ENCODE measurements around the gene PPP1R12C. TPM values are rescaled to one million over a fixed set of nuclear protein-coding genes. Genes with fewer than 3 reads are reported as not detected.
"Not testable (repeated sequence)": the region's sequence is repeated elsewhere in the genome, so short reads cannot be mapped to it uniquely, and the experiment has no call there.

Gene PPP1R12C
- total RNA-seq, 1 experiment from 2014 or later, result 77.4 TPM

DNA sequence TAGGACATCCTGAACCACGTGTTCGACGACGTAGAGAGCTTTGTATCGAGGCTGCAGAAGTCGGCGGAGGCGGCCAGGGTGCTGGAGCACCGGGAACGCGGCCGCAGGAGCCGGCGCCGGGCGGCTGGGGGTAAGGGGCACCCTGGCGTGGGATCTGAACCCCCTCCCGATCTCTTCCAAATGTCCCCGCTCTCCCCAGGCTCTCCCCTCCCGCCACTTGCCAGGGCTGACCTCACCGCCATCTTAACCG is 35.7 kb downstream of the PPP1R12C start:
- in situ Hi-C loops (cut with HindIII; ENCODE audit: low sequenced_read_pairs), result no loop called here

DNA sequence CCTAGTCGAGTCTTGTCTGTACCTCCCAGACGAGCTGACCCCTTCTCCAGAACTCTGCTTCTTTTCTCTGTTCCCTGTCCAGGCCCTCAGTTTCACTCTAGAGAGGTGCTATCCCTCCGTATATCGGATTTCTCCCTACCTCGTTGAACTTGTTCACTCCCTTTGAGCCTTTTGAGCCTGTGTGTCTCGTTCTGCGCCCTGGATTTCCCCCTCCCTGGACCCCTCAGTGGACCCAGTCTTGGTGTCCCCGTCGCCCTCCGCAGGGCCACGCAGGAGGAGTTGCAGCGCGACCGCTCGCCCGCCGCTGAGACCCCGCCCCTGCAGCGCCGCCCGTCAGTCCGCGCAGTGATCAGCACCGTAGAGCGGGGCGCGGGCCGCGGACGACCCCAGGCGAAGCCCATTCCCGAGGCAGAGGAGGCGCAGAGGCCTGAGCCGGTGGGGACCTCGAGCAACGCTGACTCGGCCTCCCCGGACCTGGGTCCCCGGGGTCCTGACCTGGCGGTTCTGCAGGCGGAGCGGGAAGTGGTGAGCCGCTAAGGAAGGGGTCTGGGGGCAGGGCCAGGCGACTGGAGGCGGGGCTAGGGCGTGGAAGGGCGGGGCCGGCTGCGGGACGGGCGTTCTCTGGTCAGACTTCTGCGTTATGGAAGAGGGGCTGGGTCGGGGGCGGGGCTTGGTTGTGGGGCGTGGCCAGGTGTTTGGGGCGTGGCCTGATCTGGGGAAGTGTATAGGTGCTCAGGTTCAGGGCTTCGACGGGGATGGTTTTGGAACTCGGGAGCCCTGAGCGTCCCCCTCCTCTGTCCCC is 36.3 kb downstream of the PPP1R12C start:
- DNase-seq (ENCODE audit: low spot score), result peak; percentile 24
- in situ Hi-C loops (cut with HindIII; ENCODE audit: low sequenced_read_pairs), result no loop called here

More for the DNA sequence above, 35.7 kb downstream of the PPP1R12C start:
- DNase-seq (ENCODE audit: low spot score), result no peak

- no peak for DNase-seq (ENCODE audit: low spot score)
- in situ Hi-C loops (cut with HindIII; ENCODE audit: low sequenced_read_pairs), result no loop called here
Measured at GRCh38 chr19:55080121-55080967, 37.1 kb downstream of the PPP1R12C start.

DNA sequence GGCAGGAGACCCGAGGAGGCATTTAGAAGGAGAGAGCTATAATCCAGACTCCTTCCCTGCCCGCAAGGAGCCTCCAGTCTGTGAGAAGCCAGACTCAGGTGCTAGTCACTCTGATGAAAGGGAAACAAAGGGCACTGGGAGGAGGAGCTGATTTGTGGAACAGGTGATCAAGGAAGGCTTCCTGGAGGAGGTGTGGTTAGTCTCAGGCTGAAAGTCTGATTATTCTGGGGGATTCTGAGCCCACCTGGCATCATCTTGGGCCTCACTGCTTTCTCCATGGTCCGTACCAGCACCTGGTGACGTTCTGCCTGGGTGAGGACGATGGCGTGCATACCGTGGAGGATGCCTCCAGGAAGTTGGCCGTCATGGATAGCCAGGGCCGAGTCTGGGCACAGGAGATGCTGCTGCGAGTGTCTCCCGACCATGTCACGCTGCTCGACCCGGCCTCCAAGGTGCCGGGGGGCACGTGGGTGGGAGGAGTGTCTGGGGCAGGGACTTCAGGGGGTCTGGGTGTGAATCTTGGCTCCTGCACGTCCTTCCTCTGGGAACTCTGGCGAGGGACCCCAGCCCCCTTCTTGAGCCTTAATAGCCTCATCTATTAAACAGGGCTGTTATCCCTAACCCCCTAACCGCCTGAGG is 37.9 kb downstream of the PPP1R12C start:
- in situ Hi-C loops (cut with HindIII; ENCODE audit: low sequenced_read_pairs), result no loop called here
- DNase-seq (ENCODE audit: low spot score), result no peak

- no peak for DNase-seq (ENCODE audit: low spot score)
Measured at GRCh38 chr19:55078996-55079395, 38.4 kb downstream of the PPP1R12C start.

DNA sequence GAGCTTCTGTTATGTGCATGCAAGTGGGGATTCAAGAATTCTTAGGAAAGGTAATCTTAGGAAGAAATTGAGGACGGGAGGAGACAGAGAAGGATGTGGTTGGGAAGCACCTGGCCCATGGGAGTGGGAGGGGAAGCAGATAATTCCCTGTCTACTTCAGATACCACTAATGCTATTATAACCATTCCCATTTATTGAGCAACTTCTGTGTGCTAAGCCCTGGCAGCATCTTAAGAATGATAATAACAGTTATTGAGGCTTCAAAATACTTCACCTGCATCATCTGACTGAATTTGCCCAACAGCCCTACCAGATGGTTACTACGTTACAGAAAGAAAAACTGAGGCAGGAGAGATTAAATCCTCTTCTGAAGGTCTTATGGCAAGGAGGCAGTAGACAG is 40.3 kb downstream of the PPP1R12C start:
- in situ Hi-C loops (cut with HindIII; ENCODE audit: low sequenced_read_pairs), result no loop called here
- no peak for DNase-seq (ENCODE audit: low spot score)

More at GRCh38 chr19:55078996-55079395, 38.4 kb downstream of the PPP1R12C start:
- in situ Hi-C loops (cut with HindIII; ENCODE audit: low sequenced_read_pairs), result no loop called here

DNA sequence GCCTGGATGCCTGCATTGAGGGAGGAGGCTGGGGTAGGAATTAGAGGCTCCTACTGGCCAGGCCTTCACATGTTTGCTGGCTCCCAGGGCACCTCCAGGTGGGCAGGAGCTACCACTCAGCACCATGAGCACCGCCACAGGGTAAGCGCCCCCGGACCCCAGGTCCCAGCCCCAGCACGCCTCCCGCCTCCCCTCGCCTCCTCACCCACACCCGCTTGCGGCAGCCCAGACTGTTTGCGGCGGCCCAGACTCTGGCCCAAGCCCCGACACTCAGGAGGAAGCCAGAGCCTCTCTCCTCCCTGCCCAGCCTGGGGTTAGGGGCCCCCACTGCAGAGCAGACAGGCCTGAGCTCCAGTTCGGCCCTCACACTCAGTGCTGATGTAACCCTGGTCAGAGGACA is 41.1 kb downstream of the PPP1R12C start:
- no peak for DNase-seq (ENCODE audit: low spot score)
- in situ Hi-C loops (cut with HindIII; ENCODE audit: low sequenced_read_pairs), result no loop called here

- in situ Hi-C loops (cut with HindIII; ENCODE audit: low sequenced_read_pairs), result no loop called here
- no peak for DNase-seq (ENCODE audit: low spot score)
Measured at GRCh38 chr19:55075371-55075998, 42.0 kb downstream of the PPP1R12C start, which contains the start of gene EPS8L1. TSS of gene EPS8L1 (plus strand) at chr19:55075869. CDS start at chr19:55076445, 576 bp downstream.

DNA sequence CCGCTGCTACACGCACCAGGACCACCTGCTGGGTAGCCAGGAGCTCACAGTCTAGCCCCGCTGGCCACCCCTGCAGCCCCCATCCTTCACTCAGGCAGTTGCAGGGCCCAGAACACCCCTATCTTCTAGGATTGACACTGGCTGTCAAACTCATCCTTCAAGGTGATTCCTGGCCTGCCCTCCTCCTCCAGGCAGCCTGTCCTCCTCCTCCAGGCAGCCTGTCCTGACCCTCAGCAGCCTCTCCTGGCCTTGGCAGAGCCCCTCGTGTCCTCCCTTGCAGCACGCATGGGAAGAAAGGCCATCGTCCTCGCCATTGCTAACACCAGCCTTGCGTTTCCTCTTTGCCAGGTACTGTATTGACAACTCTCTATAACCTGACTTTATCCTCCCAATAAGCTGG is 45.5 kb downstream of the PPP1R12C start:
- in situ Hi-C loops (cut with HindIII; ENCODE audit: low sequenced_read_pairs), result no loop called here
- no peak for DNase-seq (ENCODE audit: low spot score)

DNA sequence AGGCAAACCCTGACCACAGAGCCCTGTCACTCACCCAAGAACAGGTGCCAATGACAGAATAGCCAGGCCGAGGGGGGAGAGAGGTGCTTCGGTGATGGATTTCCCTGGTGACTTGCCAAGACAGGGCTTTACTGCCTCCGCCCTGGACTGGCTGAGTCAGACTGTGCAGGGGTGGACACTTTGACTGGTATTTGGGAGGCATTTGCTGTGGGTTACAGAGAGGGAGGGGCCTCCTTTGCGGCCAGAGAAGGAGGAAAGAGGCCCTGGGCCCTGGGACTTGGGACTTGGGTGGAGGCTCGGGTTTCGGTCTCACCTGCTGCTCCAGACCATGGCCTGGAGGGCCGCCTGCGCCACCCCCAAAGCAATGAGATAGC is 46.3 kb downstream of the PPP1R12C start:
- in situ Hi-C loops (cut with HindIII; ENCODE audit: low sequenced_read_pairs), result no loop called here
- no peak for DNase-seq (ENCODE audit: low spot score)

- no peak for DNase-seq (ENCODE audit: low spot score)
- in situ Hi-C loops (cut with HindIII; ENCODE audit: low sequenced_read_pairs), result no loop called here
Measured at GRCh38 chr19:55070466-55071128, 46.8 kb downstream of the PPP1R12C start.

DNA sequence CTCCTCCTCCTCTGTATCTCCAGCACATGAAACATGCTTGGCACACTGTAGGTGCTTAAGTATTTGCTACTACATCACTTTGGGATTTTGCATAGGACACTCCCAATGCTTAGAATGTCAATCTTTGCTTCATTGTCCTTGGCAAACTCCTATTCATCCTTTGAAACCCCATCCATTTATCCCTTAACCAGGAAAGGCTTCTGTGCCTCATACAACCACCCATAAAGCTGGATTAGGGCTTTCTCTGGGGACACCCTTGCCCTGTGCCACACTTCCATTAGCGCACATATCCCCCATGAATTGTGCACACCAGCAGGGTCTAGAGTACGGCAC is 47.6 kb downstream of the PPP1R12C start:
- DNase-seq (ENCODE audit: low spot score), result no peak
- in situ Hi-C loops (cut with HindIII; ENCODE audit: low sequenced_read_pairs), result no loop called here

- no peak for DNase-seq (ENCODE audit: low spot score)
- in situ Hi-C loops (cut with HindIII; ENCODE audit: low sequenced_read_pairs), result no loop called here
Measured at GRCh38 chr19:55068950-55069864, 48.2 kb downstream of the PPP1R12C start.

GRCh38 chr19:55067869-55068268 is 49.6 kb downstream of the PPP1R12C start:
- in situ Hi-C loops (cut with HindIII; ENCODE audit: low sequenced_read_pairs), result no loop called here
- no peak for DNase-seq (ENCODE audit: low spot score)

DNA sequence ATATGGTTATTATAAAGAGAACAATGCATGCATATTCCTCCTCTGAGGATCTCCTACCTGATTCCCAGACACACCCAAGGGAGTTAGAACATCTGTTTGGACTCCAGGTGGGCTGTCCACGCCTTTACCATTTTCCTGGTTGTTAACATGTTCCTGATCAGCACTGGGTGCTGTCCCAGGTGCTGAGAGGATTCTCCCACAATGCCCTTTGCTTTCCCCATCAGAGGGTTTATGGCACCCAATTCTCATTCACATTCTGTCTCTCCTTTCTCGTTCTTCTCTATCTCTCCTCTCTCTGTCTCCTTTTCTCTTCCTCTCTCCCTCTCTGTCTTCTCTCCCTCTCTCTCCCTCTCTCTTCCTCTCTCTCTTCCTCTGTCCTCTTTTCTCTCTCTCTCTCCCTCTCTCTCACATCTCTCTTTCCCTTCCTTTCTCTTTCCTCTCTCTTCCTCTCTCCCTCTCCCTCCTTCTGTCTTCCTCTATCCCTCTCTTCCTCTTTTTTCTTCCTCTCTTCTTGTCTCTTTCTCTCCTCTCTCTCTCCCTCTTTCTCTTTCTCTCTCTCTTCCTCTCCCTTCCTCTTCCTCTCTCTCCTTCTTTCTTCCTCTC is 51.2 kb downstream of the PPP1R12C start:
- DNase-seq (ENCODE audit: low spot score), result no peak
- in situ Hi-C loops (cut with HindIII; ENCODE audit: low sequenced_read_pairs), result no loop called here

GRCh38 chr19:55065516-55065915 is 51.9 kb downstream of the PPP1R12C start:
- in situ Hi-C loops (cut with HindIII; ENCODE audit: low sequenced_read_pairs); DNase-seq (ENCODE audit: low spot score): not testable (repeated sequence)

DNA sequence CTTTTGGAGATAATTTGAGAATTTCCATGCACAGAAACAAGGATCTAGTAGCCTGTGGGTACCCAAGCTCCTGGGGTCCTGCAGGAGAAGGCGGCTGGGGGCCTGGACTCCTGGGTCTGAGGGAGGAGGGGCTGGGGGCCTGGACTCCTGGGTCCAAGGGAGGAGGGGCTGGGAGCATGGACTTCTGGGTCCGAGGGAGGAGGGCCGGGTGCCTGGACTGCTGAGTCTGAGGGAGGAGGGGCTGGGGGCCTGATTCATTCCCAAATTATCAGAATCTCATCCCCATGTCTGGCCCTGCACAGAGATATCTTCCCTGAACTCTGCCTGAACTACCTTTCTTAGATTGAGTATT is 54.0 kb downstream of the PPP1R12C start:
- no peak for DNase-seq (ENCODE audit: low spot score)
- in situ Hi-C loops (cut with HindIII; ENCODE audit: low sequenced_read_pairs), result no loop called here

All from G401 (cell line).